Activated CD8-positive, alpha-beta T cell treated with anti-CD3 and anti-CD28 coated beads for 36 hours (primary cell): ENCODE data around the gene YOD1. TPM values are rescaled to one million over a fixed set of nuclear protein-coding genes. Genes with fewer than 3 reads are reported as not detected.

Source experiments
- ATAC-seq: fragments of 200-7000 bp; cut with Tn5 transposase; one replicate; pipeline ENCODE4 v1.10.0; 2021; ENCODE audit warnings: mild to moderate bottlenecking, moderate library complexity
- CTCF ChIA-PET: fragments of 350-600 bp; sonication (Branson Sonifier 250); formaldehyde crosslinking; loops from one replicate; lab custom pipeline; 2021; ENCODE audit warnings: antibody characterized with exemption; lab: Charles Lee
- POLR2A ChIA-PET: fragments of 350-600 bp; sonication (Branson Sonifier 250); formaldehyde crosslinking; loops from one replicate; lab custom pipeline; 2021; ENCODE audit warnings: antibody characterized with exemption; lab: Charles Lee
- DNase-seq: peaks from one replicate; pipeline ENCODE4 v3.0.0-alpha.2; 2020
- H3K27ac Mint-ChIP-seq: one replicate; pipeline ENCODE4 v1.8.0; 2021; ENCODE audit warnings: mild to moderate bottlenecking, mixed read lengths
- H3K27me3 Mint-ChIP-seq: one replicate; pipeline ENCODE4 v1.8.0; 2021; ENCODE audit warnings: mixed read lengths
- H3K36me3 Mint-ChIP-seq: one replicate; pipeline ENCODE4 v1.8.0; 2021; ENCODE audit warnings: low read depth, mixed read lengths
- H3K4me1 Mint-ChIP-seq: one replicate; pipeline ENCODE4 v1.8.0; 2021; ENCODE audit warnings: low read depth, mixed read lengths
- H3K4me3 Mint-ChIP-seq: one replicate; pipeline ENCODE4 v1.8.0; 2021; ENCODE audit warnings: mild to moderate bottlenecking, moderate library complexity, mixed read lengths
- H3K9me3 Mint-ChIP-seq: one replicate; pipeline ENCODE4 v1.8.0; 2021; ENCODE audit warnings: mixed read lengths
- CTCF ChIP-seq: fragments of 200-600 bp; IDR thresholded peaks from one replicate; pipeline ENCODE4 v1.8.0; 2022; ENCODE audit warnings: antibody characterized with exemption, mild to moderate bottlenecking
- intact Hi-C: fragments of 100-400 bp; cut with micrococcal nuclease; formaldehyde crosslinking; loops from one replicate; pipeline ENCODE4 v1.10.0; 2022
- total RNA-seq, 2 experiments: library from RNA; stranded (reverse); gene quantifications; one replicate each; pipeline ENCODE4 v1.2.3, GENCODE V29; 2021

Gene YOD1
- total RNA-seq, 2 experiments from 2014 or later, result 7.4 to 7.5 TPM

- POLR2A ChIA-PET, result interaction anchor here (0.8 kb wide), 1 partner anchor 14 kb away, joined by 3 read pairs; no protein-coding TSS in a partner anchor
- Mint-ChIP-seq H3K4me1 (peaks cover 20% of the 10 kb centered on the region), H3K4me3 (no peak overlapping the region), H3K9me3 (no peaks in the 10 kb centered on the region), H3K27ac (no peak overlapping the region), H3K36me3 (peaks cover 3% of the 10 kb centered on the region), H3K27me3 (no peaks in the 10 kb centered on the region)
- intact Hi-C loops, result no loop called here
- ATAC-seq (no peak), DNase-seq (no peak)
- CTCF ChIA-PET, result interaction anchor here (1.0 to 2.4 kb wide), 3 partner anchors 9 to 25 kb away, joined by 3 to 15 read pairs (median 3); no protein-coding TSS in a partner anchor
- TF ChIP-seq CTCF, result no peak
Observed at GRCh38 chr1:207054491-207054890, 3.5 kb upstream of the YOD1 start.

- H3K9me3 Mint-ChIP-seq, result no peaks in the 10 kb centered on the region
- POLR2A ChIA-PET, result interaction anchor here (1.0 to 2.0 kb wide), 6 partner anchors 9 to 20 kb away, joined by 3 to 9 read pairs (median 4); partner anchors contain the start of gene C1orf116
- ATAC-seq (peak; percentile 87), DNase-seq (peak; percentile 97)
- H3K4me1 Mint-ChIP-seq, result peaks cover 30% of the 10 kb centered on the region
- CTCF ChIA-PET, result interaction anchor here (0.9 to 2.4 kb wide), 15 partner anchors 8 to 449 kb away, joined by 3 to 15 read pairs (median 4); no protein-coding TSS in a partner anchor
- H3K36me3 Mint-ChIP-seq, result peaks cover 9% of the 10 kb centered on the region
- peak within 1 kb of the TSS; percentile 84 for H3K27ac Mint-ChIP-seq
- no peak for TF ChIP-seq CTCF
- intact Hi-C loops, result no loop called here
- no peaks in the 10 kb centered on the region for H3K27me3 Mint-ChIP-seq
- peak within 1 kb of the TSS; percentile 99 for H3K4me3 Mint-ChIP-seq
Observed at GRCh38 chr1:207052911-207053769, 2.1 kb upstream of the YOD1 start, which contains the start of gene PFKFB2. TSS of gene PFKFB2 (plus strand) at chr1:207053275. CDS start at chr1:207054718, 1,443 bp downstream.

GRCh38 chr1:207050480-207051190 is 373 bp downstream of the YOD1 start:
- peaks cover 23% of the 10 kb centered on the region for H3K36me3 Mint-ChIP-seq
- ATAC-seq (peak; percentile 68), DNase-seq (peak; percentile 96)
- H3K4me1 Mint-ChIP-seq, result peaks cover 50% of the 10 kb centered on the region
- ChIA-PET POLR2A (interaction anchor here (0.7 to 1.3 kb wide), 3 partner anchors 10 to 449 kb away, joined by 3 to 5 read pairs (median 4); no protein-coding TSS in a partner anchor), CTCF (interaction anchor here (0.7 to 4.8 kb wide), 23 partner anchors 10 to 454 kb away, joined by 3 to 49 read pairs (median 6); partner anchors contain the start of genes C1orf116 and CD55)
- H3K9me3 Mint-ChIP-seq, result no peaks in the 10 kb centered on the region
- H3K4me3 Mint-ChIP-seq, result peak overlapping the region; percentile 99
- H3K27me3 Mint-ChIP-seq, result no peaks in the 10 kb centered on the region
- intact Hi-C loops, result loop anchor here (2.0 kb wide), 1 partner anchor 26 kb away; no protein-coding TSS in a partner anchor
- H3K27ac Mint-ChIP-seq, result peak overlapping the region; percentile 94
- no peak for TF ChIP-seq CTCF

GRCh38 chr1:207049974-207050391 is 1.0 kb downstream of the YOD1 start:
- Mint-ChIP-seq H3K27me3 (no peaks in the 10 kb centered on the region), H3K9me3 (no peaks in the 10 kb centered on the region), H3K4me3 (peak overlapping the region; percentile 99), H3K27ac (peak overlapping the region; percentile 94), H3K36me3 (peaks cover 26% of the 10 kb centered on the region), H3K4me1 (peaks cover 53% of the 10 kb centered on the region)
- DNase-seq (peak; percentile 81), ATAC-seq (peak; percentile 37)
- TF ChIP-seq CTCF, result peak; percentile 92
- ChIA-PET POLR2A (interaction anchor here (0.7 to 1.3 kb wide), 3 partner anchors 10 to 450 kb away, joined by 3 to 5 read pairs (median 4); no protein-coding TSS in a partner anchor), CTCF (interaction anchor here (0.6 to 4.8 kb wide), 25 partner anchors 10 to 469 kb away, joined by 3 to 49 read pairs (median 5); partner anchors contain the start of genes C1orf116 and CD55)
- intact Hi-C loops, result loop anchor here (2.0 kb wide), 1 partner anchor 27 kb away; no protein-coding TSS in a partner anchor
